Fibroblast of lung (primary cell): ENCODE data around the gene ASCC3. TPM values are rescaled to one million over a fixed set of nuclear protein-coding genes. Genes with fewer than 3 reads are reported as not detected.

Experiments used
- DNase-seq, 2 donors: peaks; one replicate each; pipeline versions ENCODE4 v3.0.0 to v3.0.0-alpha.2; 2010; ENCODE audit warnings: low read depth in 2 of 2
- H2AFZ ChIP-seq: 2 replicates; pipeline ENCODE4 v1.5.1; 2012; ENCODE audit warnings: low read length, control low read depth, inconsistent platforms
- H3K27ac ChIP-seq: 2 replicates; pipeline ENCODE4 v1.5.1; 2011; ENCODE audit warnings: low read length, control low read depth; ENCODE audit not compliant: insufficient read depth
- H3K27me3 ChIP-seq: 2 replicates; pipeline ENCODE4 v1.5.1; 2011; ENCODE audit warnings: mild to moderate bottlenecking, low read length; ENCODE audit not compliant: control insufficient read depth, insufficient read depth
- H3K36me3 ChIP-seq: 2 replicates; pipeline ENCODE4 v1.5.1; 2011; ENCODE audit warnings: low read length; ENCODE audit not compliant: control insufficient read depth, insufficient read depth
- H3K4me1 ChIP-seq: 2 replicates; pipeline ENCODE4 v1.5.1; 2011; ENCODE audit warnings: low read length; ENCODE audit not compliant: control insufficient read depth, insufficient read depth; ENCODE audit errors: extremely low read depth
- H3K4me2 ChIP-seq: 2 replicates; pipeline ENCODE4 v1.5.1; 2011; ENCODE audit warnings: low read length, control low read depth; ENCODE audit not compliant: insufficient read depth; ENCODE audit errors: extremely low read depth
- H3K4me3 ChIP-seq, 4 experiments: fragments of 200-600 bp in 1 of 4; sonication (generic) in 1 of 4; replicated peaks in 1 of 4; 2 replicates each; pipeline ENCODE4 v1.5.1; 2011 to 2016; ENCODE audit warnings: low read length in 4 of 4, low read depth in 3 of 4, mild to moderate bottlenecking in 3 of 4, control low read depth in 2 of 4, inconsistent platforms in 1 of 4, mixed read lengths in 1 of 4; ENCODE audit not compliant: insufficient read depth in 1 of 4; ENCODE audit errors: control extremely low read depth in 1 of 4
- H3K79me2 ChIP-seq: 2 replicates; pipeline ENCODE4 v1.5.1; 2012; ENCODE audit warnings: mild to moderate bottlenecking, low read length, inconsistent platforms; ENCODE audit not compliant: control insufficient read depth, insufficient read depth
- H3K9ac ChIP-seq: 2 replicates; pipeline ENCODE4 v1.5.1; 2011; ENCODE audit warnings: mild to moderate bottlenecking, low read length, control low read depth; ENCODE audit not compliant: insufficient read depth
- H3K9me3 ChIP-seq: 2 replicates; pipeline ENCODE4 v1.5.1; 2012; ENCODE audit warnings: low read depth, low read length; ENCODE audit not compliant: control insufficient read depth, insufficient read depth
- H4K20me1 ChIP-seq: 2 replicates; pipeline ENCODE4 v1.5.1; 2011; ENCODE audit warnings: low read length; ENCODE audit not compliant: control insufficient read depth, insufficient read depth; ENCODE audit errors: extremely low read depth
- EZH2 ChIP-seq: IDR thresholded peaks from 2 replicates; pipeline ENCODE4 v1.5.1; 2012; ENCODE audit warnings: low read length, control low read depth, mild to moderate bottlenecking; ENCODE audit errors: missing control alignments
- polyA plus RNA-seq, 2 donors: library from polyadenylated mRNA; depleted of rRNA in 1 of 2; stranded (reverse) in 1 of 2; unstranded in 1 of 2; fragments of >200 nt; gene quantifications; 2 replicates each; pipeline ENCODE4 v1.2.1, GENCODE V29; 2011 to 2012; ENCODE audit warnings: missing spikeins in 1 of 2
- total RNA-seq: library from RNA; depleted of rRNA; stranded (reverse); fragments of >200 nt; gene quantifications from 2 replicates; pipeline ENCODE4 v1.2.1, GENCODE V29; 2014
- TF ChIP-seq, protein P1 (sequence below), 2 donors: IDR thresholded peaks in 1 of 2; conservative IDR thresholded peaks in 1 of 2; 1 replicate in 1 of 2; 2 replicates in 1 of 2; pipeline ENCODE4 v1.5.1; 2011 to 2012; ENCODE audit warnings: low read length in 2 of 2, control low read depth in 1 of 2, inconsistent platforms in 1 of 2, low read depth in 1 of 2, mild to moderate bottlenecking in 1 of 2

The ASCC3 gene
- total and polyA plus RNA-seq, 2 donors (not counting 1 experiment from before 2014, with no cell fraction given), result 36.2 to 75.3 TPM

DNA sequence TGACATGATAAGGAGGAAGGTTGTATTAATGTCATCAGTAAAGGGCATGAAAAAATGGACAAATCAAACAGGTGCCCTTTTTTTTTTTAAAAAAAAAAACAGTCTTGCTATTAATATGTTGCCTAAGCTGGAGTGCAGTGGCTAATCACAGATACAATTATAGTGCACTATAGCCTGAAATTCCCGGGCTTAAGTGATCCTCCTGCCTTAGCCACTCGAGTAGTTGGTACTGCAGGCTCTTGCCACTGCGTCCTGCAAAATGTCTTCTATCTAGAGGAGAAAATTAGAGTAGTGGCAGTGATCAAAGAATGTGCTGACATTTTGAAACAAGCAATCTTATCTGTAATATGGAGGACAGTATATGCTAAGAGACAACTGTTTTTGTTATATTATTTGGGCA is 127.7 kb downstream of the ASCC3 start:
- Histone ChIP-seq H3K4me2 (no peak overlapping the region), H3K27ac (no peak overlapping the region), H4K20me1 (no peaks in the 10 kb centered on the region), H3K27me3 (no peaks in the 10 kb centered on the region), H3K36me3 (no peaks in the 10 kb centered on the region), H3K9ac (no peak overlapping the region), H3K79me2 (no peaks in the 10 kb centered on the region), H3K4me3 (no peak overlapping the region), H3K4me1 (no peaks in the 10 kb centered on the region), H3K9me3 (no peaks in the 10 kb centered on the region), H2AFZ (no peak overlapping the region)
- DNase-seq, result no peak
- TF ChIP-seq, protein P1, sequence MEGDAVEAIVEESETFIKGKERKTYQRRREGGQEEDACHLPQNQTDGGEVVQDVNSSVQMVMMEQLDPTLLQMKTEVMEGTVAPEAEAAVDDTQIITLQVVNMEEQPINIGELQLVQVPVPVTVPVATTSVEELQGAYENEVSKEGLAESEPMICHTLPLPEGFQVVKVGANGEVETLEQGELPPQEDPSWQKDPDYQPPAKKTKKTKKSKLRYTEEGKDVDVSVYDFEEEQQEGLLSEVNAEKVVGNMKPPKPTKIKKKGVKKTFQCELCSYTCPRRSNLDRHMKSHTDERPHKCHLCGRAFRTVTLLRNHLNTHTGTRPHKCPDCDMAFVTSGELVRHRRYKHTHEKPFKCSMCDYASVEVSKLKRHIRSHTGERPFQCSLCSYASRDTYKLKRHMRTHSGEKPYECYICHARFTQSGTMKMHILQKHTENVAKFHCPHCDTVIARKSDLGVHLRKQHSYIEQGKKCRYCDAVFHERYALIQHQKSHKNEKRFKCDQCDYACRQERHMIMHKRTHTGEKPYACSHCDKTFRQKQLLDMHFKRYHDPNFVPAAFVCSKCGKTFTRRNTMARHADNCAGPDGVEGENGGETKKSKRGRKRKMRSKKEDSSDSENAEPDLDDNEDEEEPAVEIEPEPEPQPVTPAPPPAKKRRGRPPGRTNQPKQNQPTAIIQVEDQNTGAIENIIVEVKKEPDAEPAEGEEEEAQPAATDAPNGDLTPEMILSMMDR (conservative IDR thresholded peaks at IDR 0.05 in 1 of 2, IDR thresholded peaks at IDR 0.05 in 1 of 2; ENCODE audit: low read depth in 1 of 2, low read length in 2 of 2), result no peak
- TF ChIP-seq EZH2, result no peak

DNA sequence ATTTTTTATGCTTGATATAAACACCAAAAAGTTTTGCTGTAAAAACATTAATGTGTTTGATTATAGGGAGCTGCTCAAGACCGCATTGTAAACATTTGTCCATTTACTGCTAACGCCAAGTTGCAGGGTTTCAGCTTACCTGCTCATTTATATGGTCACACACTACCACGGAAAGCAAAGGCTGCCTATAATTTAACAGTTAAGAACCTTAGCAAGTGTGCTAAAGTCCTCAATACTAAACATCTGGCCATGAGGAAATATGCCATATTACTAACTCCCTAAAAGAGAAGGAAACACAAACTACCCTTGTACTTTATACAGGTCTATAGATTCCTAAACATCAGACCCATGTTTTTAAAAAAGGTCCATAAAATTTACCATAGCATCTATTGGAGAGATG is 129.5 kb downstream of the ASCC3 start:
- Histone ChIP-seq H3K4me1 (no peaks in the 10 kb centered on the region), H3K9me3 (no peaks in the 10 kb centered on the region), H3K4me2 (no peak overlapping the region), H3K4me3 (no peak overlapping the region), H3K9ac (no peak overlapping the region), H3K27ac (no peak overlapping the region), H3K79me2 (no peaks in the 10 kb centered on the region), H3K27me3 (no peaks in the 10 kb centered on the region), H4K20me1 (no peaks in the 10 kb centered on the region), H3K36me3 (no peaks in the 10 kb centered on the region), H2AFZ (no peak overlapping the region)
- no peak for DNase-seq
- TF ChIP-seq, protein P1 (conservative IDR thresholded peaks at IDR 0.05 in 1 of 2, IDR thresholded peaks at IDR 0.05 in 1 of 2; ENCODE audit: low read depth in 1 of 2, low read length in 2 of 2), result no peak
- no peak for TF ChIP-seq EZH2

DNA sequence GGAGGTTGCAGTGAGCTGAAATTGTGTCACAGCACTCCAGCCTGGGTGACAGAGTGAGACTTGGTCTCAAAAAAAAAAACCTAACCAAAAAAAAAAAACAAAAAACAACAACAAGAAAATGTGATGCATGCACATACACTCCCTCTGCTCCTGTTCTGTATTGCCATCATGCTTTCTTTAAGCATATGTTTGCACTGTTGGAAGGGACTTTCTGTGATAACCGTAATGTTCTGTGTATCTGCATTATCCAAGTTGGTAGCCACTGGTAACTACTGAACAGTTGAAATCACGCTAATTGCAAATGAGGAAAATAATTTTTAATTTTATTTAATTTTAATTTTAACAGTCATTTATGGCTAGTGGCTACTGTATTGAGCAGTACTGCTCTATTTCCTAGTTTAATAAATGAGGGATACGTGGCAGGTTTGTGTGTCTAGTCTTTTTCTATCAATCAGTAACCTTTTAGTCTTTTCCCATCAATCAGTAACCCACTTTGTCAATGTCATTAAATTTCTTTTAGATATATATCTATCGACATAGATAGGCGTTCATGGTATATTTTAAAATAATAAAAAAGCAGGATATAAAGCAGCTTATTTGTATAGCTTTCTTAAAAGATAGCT is 135.6 kb downstream of the ASCC3 start:
- Histone ChIP-seq H3K79me2 (no peaks in the 10 kb centered on the region), H3K27me3 (no peaks in the 10 kb centered on the region), H3K9ac (no peak overlapping the region), H3K36me3 (no peaks in the 10 kb centered on the region), H3K27ac (no peak overlapping the region), H3K9me3 (no peaks in the 10 kb centered on the region), H4K20me1 (no peaks in the 10 kb centered on the region), H2AFZ (no peak overlapping the region), H3K4me2 (no peak overlapping the region), H3K4me1 (no peaks in the 10 kb centered on the region), H3K4me3 (no peak overlapping the region)
- TF ChIP-seq, protein P1 (conservative IDR thresholded peaks at IDR 0.05 in 1 of 2, IDR thresholded peaks at IDR 0.05 in 1 of 2; ENCODE audit: low read depth in 1 of 2, low read length in 2 of 2), result no peak
- no peak for TF ChIP-seq EZH2
- no peak for DNase-seq
